ENCODE measurements around the gene ZNF791. TPM values are rescaled to one million over a fixed set of nuclear protein-coding genes. Genes with fewer than 3 reads are reported as not detected.

ZNF791 gene
- total RNA-seq, 2 experiments from 2014 or later = 7.8 to 17.1 TPM

GRCh38 chr19:12626958-12627357 is 16.2 kb downstream of the ZNF791 start:
- no peaks in the 10 kb centered on the region; the same call in 1 of the 2 replicates for H3K9me3 ChIP-seq (ENCODE audit: low read length)
- H3K79me2 ChIP-seq (ENCODE audit: insufficient read depth, low read depth, low read length) = no peaks in the 10 kb centered on the region
- no TSS peak for BruUV-seq (replicated peaks)
- no peaks in the 10 kb centered on the region for H3K9me2 ChIP-seq (ENCODE audit: insufficient read depth, low read length)
- TF ChIP-seq EZH2phosphoT487 (IDR thresholded peaks at IDR 0.05; ENCODE audit: borderline replicate concordance, low read depth, low read length) (no peak), CTCF (conservative IDR thresholded peaks at IDR 0.05; ENCODE audit: low read length) (no peak)
- DNase-seq (ENCODE audit: low spot score) = no peak
- H3K36me3 ChIP-seq (ENCODE audit: insufficient read depth, low read length) = peaks cover 52% of the 10 kb centered on the region
- no peak overlapping the region for H3K27ac ChIP-seq (ENCODE audit: low read depth, low read length, poor library complexity, severe bottlenecking)
- no peak overlapping the region for H3K4me3 ChIP-seq (ENCODE audit: low read depth, low read length, poor library complexity, severe bottlenecking)
- H2AFZ ChIP-seq (ENCODE audit: low read length) = no peak overlapping the region
- H3K4me1 ChIP-seq (ENCODE audit: insufficient read depth, low read length, poor library complexity, severe bottlenecking) = no peaks in the 10 kb centered on the region
- no peak overlapping the region for H3K4me2 ChIP-seq (ENCODE audit: low read length)
- POLR2A ChIA-PET = no interaction called here
- intact Hi-C loops (cut with micrococcal nuclease; ENCODE audit: unreplicated experiment) = no loop called here
- H4K20me1 ChIP-seq (ENCODE audit: insufficient read depth, low read length) = no peaks in the 10 kb centered on the region
- CTCF ChIA-PET (ENCODE audit: unreplicated experiment) = no interaction called here

GRCh38 chr19:12628040-12629022 is 17.6 kb downstream of the ZNF791 start:
- H2AFZ ChIP-seq (ENCODE audit: low read length) = no peak overlapping the region
- H3K36me3 ChIP-seq (ENCODE audit: insufficient read depth, low read length) = peaks cover 52% of the 10 kb centered on the region
- no peak for TF ChIP-seq CTCF (conservative IDR thresholded peaks at IDR 0.05; ENCODE audit: low read length)
- no peak for TF ChIP-seq EZH2phosphoT487 (IDR thresholded peaks at IDR 0.05; ENCODE audit: borderline replicate concordance, low read depth, low read length)
- no TSS peak for BruUV-seq (replicated peaks)
- H3K27ac ChIP-seq (ENCODE audit: low read depth, low read length, poor library complexity, severe bottlenecking) = no peak overlapping the region
- H3K4me3 ChIP-seq (ENCODE audit: low read depth, low read length, poor library complexity, severe bottlenecking) = no peak overlapping the region
- ChIA-PET POLR2A (no interaction called here), CTCF (ENCODE audit: unreplicated experiment) (no interaction called here)
- no peaks in the 10 kb centered on the region for H4K20me1 ChIP-seq (ENCODE audit: insufficient read depth, low read length)
- no peaks in the 10 kb centered on the region; the same call in 1 of the 2 replicates for H3K9me3 ChIP-seq (ENCODE audit: low read length)
- H3K9me2 ChIP-seq (ENCODE audit: insufficient read depth, low read length) = no peaks in the 10 kb centered on the region
- no peak for DNase-seq (ENCODE audit: low spot score)
- H3K4me1 ChIP-seq (ENCODE audit: insufficient read depth, low read length, poor library complexity, severe bottlenecking) = no peaks in the 10 kb centered on the region
- H3K4me2 ChIP-seq (ENCODE audit: low read length) = no peak overlapping the region
- intact Hi-C loops (cut with micrococcal nuclease; ENCODE audit: unreplicated experiment) = no loop called here
- H3K79me2 ChIP-seq (ENCODE audit: insufficient read depth, low read depth, low read length) = no peaks in the 10 kb centered on the region

- TF ChIP-seq EZH2phosphoT487 (IDR thresholded peaks at IDR 0.05; ENCODE audit: borderline replicate concordance, low read depth, low read length) (no peak), CTCF (conservative IDR thresholded peaks at IDR 0.05; ENCODE audit: low read length) (no peak)
- no peak overlapping the region for H2AFZ ChIP-seq (ENCODE audit: low read length)
- ChIA-PET POLR2A (no interaction called here), CTCF (ENCODE audit: unreplicated experiment) (no interaction called here)
- no peak for DNase-seq (ENCODE audit: low spot score)
- no peaks in the 10 kb centered on the region; the same call in 1 of the 2 replicates for H4K20me1 ChIP-seq (ENCODE audit: insufficient read depth, low read length)
- TSS peak; percentile 57 for BruUV-seq (replicated peaks)
- H3K9me2 ChIP-seq (ENCODE audit: insufficient read depth, low read length) = no peaks in the 10 kb centered on the region
- no peak overlapping the region for H3K27ac ChIP-seq (ENCODE audit: low read depth, low read length, poor library complexity, severe bottlenecking)
- intact Hi-C loops (cut with micrococcal nuclease; ENCODE audit: unreplicated experiment) = no loop called here
- peaks cover 50% of the 10 kb centered on the region for H3K36me3 ChIP-seq (ENCODE audit: insufficient read depth, low read length)
- H3K4me2 ChIP-seq (ENCODE audit: low read length) = no peak overlapping the region
- no peak overlapping the region for H3K4me3 ChIP-seq (ENCODE audit: low read depth, low read length, poor library complexity, severe bottlenecking)
- no peaks in the 10 kb centered on the region; the same call in 1 of the 2 replicates for H3K9me3 ChIP-seq (ENCODE audit: low read length)
- no peaks in the 10 kb centered on the region for H3K4me1 ChIP-seq (ENCODE audit: insufficient read depth, low read length, poor library complexity, severe bottlenecking)
- no peaks in the 10 kb centered on the region for H3K79me2 ChIP-seq (ENCODE audit: insufficient read depth, low read depth, low read length)
Measured at GRCh38 chr19:12629215-12629614, 18.5 kb downstream of the ZNF791 start.
